ENCODE results near the gene GRM4.

GRCh38 chr6:33995309-33996119 lies 150.4 kb downstream of the GRM4 start:
- TF ChIP-seq POLR2AphosphoS5 (IDR thresholded peaks at IDR 0.05; ENCODE audit: low read length) (no peak), E2F4 (IDR thresholded peaks at IDR 0.05; ENCODE audit: low read depth, low read length) (no peak), CTCF (IDR thresholded peaks at IDR 0.05 in 2 of 3, conservative IDR thresholded peaks at IDR 0.05 in 1 of 3; ENCODE audit: control insufficient read depth in 2 of 3, extremely low read depth in 1 of 3, insufficient read depth in 1 of 3, low read depth in 3 of 3, low read length in 3 of 3) (no peak), SIN3A (IDR thresholded peaks at IDR 0.05; ENCODE audit: low read depth, low read length) (no peak)

Data from GM12878 (cell line).